Hematopoietic multipotent progenitor cell treated with erythropoietin and hydrocortisone succinate and interleukin-3 and kit ligand, for 4 days (in vitro differentiated cells): ENCODE results near the gene PCNX2.

Experiments
- DNase-seq: peaks from one replicate; pipeline ENCODE4 v3.0.0-alpha.2; 2015

PCNX2 gene, protein sequence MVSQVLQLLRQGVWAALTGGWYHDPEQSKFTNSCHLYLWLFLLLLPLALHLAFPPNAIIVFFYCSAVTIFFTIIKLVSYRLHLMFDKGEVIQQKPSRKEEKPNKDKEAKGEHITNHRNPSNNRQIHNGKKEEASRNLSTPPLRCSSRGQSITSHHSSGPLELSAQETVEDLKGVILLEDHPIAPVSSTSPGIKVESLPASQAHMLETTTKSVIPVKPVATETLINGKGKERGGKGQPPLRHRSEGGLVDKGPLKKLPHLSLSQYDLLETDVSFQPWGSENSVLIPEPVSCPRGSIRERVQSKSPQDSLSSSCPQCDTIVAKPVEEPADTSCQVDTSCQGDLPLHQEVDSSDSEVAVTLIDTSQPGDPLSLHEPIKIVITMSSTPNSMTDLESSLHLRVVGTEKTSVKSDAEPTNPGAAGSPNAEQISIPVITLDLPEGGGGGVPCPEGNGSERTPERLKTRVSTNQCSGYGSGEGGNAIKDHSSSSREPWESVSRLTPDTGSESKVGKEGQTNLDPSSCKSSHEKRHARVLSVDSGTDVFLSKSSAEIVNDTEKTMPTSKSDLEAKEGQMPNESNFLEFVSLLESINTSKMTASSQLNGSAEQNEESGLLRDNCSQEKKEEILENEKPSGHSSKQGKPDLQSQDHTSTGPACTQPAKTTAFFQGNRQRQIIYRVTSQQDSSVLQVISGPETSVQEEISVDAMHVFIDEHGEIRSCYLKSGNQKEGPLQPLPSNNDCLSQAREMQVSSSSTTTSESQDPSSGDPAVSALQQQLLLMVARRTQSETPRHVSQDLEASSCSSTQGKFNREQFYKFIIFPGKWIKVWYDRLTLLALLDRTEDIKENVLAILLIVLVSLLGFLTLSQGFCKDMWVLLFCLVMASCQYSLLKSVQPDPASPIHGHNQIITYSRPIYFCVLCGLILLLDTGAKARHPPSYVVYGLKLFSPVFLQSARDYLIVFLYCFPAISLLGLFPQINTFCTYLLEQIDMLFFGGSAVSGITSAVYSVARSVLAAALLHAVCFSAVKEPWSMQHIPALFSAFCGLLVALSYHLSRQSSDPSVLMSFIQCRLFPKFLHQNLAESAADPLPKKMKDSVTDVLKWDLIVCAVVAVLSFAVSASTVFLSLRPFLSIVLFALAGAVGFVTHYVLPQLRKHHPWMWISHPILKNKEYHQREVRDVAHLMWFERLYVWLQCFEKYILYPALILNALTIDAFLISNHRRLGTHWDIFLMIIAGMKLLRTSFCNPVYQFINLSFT (N-terminal part only)

DNA sequence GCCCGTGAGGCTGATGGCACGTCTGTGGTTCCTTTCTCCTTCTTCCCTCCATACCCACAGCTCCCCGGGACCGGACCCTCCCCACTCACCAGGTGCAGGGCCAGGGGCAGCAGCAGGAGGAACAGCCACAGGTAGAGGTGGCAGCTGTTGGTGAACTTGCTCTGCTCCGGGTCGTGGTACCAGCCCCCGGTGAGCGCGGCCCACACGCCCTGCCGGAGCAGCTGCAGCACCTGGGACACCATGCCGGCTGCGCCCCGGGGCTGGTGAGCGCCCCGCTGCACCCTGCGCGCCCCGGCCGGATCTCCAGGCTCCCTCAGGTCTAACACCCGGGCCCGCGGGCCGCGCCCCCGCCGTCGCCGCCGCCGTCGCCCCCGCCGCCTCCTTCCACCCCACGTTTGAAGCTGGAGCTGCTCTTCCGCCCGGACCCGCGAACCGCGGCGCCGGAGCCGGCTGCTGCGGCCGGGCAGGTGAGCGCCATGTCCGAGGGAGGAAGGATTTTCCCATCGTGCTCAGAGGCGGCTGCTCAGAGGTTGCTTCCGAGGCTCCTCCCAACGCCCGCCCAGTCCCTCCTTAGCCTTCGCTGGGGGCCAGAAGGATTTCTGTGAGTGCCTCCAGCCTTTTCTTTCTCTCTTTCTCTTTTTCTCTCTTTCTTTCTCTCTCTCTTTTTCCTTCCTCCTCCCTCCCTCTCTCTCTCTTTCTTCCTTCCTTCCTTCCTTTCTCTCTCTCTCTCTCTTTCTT lies at the start of gene PCNX2:
Gene PCNX2 (minus strand): TSS at position 489 of the 738 bp plus-strand sequence. CDS start 247 bp downstream, at position 242.
- DNase-seq, result peak; percentile 68

DNA sequence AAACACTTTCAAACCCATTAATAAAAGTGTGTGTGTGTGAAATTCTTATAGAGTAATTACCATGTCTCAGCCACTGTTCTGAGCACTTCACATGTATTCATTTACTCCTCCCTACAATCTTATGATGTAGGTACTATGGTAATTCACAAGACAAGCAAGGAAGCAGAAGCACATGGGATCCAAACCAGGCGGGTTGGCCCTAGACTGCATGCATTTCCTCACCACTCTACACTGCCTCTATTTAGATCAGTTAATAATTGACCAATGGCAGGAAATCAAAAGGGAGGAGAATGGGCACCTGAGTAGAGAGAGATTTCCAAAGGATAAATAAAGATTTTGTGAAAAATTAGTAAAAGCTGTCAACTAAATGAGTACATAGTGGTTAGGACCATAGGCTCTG lies 47.7 kb upstream of the PCNX2 start:
- no peak for DNase-seq

DNA sequence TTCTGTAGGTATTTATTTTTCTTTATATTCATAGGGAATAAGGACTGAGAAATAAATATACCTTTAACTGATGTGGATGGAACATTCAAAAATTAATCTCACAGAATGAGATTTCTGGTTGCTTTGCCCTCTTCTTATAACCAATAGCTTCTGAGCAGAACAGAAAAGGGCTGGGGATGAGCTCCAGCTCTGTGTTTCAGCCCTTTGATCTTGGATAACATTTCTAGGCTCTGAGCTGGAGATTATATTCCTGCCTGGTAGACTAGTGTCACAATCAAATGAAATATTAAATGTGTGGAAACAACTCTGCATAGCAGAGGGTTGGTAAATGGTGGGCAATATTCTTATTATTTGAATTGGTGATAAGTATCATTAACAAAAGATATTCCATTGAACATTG lies 46.6 kb upstream of the PCNX2 start:
- no peak for DNase-seq

DNA sequence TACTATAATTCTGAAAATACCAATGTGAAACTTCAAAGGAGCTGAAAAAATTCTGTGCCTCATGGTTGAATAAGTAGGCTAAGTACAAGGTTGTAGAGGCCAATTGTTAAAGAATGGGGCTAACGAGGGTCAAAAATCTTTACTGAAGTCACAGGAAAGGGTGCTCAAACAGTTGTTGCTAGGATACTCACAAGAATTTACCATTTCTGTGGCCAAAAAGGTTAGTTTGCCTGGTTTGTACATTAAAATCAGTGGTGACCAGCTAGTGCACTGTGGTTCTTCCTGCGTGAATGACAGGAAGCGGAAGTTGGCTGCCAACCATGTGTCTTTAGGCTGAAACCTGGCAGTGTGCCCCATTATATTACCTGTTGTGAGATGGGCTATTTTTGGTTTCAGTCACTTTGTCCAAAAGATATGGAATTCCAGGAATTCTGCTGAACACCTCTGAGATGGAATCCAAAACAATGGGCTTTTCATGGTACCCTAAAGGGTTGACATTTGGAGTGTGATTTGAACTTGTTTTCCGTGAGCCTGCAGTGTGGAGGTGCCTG lies 45.5 kb upstream of the PCNX2 start:
- peak; percentile 47 for DNase-seq

DNA sequence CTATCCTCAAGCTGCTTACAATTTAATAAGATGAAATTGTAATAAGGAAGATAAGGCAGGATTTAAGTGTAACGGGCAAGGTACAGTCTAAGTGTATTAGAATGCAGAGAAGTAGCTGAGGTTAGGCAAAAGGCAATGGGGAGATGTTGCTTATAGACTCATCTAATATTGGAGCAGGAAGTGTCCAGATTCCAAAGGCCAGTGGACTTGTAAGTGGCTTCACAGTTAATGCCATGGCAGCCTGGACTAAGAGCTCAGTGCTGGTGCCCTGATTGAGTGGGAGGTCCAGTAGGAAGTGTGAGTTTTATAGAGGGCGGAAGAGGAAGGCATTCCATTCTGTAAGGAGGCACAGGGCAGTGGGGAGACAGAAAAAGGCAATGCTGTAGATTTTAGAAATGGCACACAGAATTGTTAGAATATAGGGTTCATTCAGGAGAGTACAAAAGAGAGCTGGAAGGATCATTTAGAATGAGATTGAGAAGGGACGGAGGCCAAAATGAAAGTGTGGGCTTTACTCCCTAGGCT lies 44.6 kb upstream of the PCNX2 start:
- no peak for DNase-seq

DNA sequence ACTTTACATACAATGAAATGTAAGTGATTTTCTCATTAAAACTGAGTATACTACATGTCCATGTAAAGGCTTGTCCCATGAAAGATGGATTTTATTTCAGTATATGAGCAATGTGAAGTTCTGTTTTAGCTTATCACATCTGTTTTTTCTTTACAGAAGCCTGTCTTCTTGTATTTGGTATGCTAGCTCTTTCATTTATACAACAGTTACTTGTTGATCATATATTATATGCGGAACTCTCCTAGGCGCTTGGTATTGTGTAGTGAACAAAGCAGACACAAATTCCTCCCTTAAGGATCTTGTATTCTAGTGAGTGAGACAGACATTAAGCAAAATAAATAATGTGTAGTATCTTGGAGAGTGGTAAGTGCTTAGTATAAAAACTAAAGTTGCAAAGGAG lies 42.6 kb upstream of the PCNX2 start:
- no peak for DNase-seq

DNA sequence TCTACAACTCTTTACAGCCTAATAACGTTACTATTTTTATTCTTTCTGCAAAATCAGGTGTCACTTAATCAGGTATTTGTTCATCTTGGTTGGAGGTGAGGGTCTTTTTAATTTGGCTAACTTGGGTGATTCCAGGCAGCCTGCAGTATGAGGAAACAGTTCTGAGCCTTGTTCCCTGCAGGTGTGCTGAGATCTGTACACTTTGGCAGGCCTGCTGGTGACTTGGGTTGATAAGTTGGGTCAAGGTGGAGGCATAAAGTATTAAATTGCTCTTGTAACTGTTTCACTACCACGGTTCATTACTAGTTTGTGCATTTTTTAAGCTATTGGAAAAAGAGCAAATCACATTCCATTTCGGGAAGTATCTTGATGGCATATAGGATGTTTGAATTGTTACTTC lies 42.0 kb upstream of the PCNX2 start:
- DNase-seq, result no peak

DNA sequence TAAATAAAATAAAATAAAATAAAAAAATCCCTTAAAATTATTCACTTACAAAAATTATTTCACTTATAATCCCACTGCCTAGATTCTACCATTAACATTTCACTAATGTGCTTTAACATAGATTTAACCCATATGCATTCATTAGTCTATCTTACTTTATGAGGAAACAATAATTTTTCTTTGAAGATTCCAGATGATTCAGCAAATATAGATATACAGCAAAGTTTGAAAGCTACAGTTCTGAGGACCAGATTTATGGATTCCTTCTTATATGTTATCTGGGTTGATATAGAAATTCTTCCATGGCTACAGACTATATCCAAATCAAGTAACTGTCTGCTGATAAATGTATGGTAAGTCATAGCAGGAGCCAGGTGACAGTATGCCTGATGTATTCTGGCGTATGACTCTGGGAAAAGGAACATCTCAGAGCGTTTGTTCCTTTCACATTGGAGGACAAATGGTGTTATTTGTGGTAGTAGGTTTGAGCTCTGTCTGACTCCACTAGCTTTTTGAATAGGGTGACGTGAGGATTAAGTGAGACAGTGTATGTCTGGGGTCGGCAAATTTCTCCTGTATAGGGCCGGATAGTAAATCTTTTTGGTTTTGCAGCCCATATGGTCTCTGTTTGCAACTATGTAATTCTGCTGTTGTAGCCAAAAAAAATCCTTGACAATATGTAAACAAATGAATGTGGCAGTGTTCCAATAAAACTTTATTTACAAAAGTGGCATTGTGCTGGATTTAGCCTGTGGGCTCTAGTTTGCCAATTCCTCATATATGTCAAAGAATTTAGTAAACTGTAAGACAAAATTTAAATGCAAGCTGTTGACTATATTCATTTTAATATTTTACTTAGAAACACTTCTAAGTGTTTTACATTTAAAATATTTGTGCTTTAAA lies 41.3 kb upstream of the PCNX2 start:
- DNase-seq, result no peak

DNA sequence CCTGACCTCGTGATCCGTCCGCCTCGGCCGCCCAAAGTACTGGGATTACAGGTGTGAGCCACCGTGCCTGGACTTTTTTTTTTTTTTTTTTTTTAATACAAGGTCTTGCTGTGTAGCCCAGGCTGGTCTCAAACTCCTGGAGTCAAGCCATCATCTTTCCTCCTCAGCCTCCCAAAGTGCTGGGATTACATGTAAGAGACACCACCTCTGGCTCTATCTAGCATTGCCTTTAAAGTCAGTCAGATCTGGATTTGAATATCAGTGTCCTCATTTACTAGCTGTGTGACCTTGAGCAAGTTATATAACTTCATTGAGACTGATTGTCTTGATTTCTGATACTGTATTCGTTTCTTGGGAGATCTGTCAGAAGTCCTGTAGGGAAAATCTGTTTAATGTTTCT lies 38.6 kb upstream of the PCNX2 start:
- no peak for DNase-seq

DNA sequence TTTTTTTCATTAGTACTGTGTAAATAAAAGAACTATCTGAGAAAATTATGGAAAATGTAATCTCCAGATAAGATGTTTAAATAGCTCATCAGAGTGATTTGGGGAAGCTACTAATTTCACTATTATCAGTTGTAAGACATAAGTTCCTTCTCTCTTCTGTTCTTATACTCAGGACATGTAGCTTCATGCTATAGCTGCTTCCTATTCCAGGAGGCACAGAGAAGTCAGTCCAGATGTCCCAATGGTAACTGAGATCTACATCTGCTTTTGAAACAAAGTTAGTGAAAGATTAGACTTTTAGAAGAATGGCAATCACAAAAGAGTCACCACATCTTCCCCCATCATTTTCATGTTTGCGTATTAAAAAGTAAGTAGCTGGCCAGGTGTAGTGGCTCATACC lies 37.6 kb upstream of the PCNX2 start:
- peak; percentile 36 for DNase-seq

DNA sequence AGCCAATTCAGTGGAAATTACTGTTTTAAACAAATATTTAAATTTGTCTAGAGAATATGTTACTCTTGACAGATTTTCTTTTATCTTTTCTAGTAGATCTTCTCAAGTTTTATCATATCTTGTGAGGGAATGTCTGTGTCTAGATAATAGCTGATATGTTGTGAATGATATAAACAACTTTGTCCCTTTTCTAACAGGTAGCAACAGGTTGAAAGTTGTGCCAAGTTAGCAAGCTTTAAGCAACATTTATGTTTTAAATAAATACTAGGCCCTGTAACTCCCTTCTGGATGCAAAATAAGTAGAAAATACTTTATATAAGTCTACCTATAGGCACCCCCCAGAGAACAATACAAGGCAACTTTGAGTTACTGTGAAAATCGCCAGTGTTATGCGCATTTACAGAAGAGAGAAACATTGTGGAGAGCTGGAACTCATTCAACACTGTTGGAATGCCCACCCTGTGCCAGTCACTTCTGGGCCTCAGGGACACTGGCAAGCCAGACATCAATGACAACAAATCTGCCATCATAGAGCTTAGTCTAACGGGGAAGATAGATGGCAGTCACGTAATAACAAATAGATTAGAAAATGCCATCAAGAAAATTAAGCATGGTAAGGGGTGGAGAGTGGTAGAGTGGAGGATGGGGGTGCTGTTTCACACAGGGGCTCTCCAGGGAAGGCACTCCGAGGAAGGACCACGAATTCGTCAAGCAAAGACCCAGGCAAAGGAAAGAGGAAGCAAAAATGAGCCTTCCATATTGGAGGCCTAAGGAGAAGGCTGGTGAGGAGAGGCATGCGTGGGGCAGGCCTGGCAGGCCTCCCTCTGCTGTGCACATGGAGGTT lies 36.4 kb upstream of the PCNX2 start:
- no peak for DNase-seq

DNA sequence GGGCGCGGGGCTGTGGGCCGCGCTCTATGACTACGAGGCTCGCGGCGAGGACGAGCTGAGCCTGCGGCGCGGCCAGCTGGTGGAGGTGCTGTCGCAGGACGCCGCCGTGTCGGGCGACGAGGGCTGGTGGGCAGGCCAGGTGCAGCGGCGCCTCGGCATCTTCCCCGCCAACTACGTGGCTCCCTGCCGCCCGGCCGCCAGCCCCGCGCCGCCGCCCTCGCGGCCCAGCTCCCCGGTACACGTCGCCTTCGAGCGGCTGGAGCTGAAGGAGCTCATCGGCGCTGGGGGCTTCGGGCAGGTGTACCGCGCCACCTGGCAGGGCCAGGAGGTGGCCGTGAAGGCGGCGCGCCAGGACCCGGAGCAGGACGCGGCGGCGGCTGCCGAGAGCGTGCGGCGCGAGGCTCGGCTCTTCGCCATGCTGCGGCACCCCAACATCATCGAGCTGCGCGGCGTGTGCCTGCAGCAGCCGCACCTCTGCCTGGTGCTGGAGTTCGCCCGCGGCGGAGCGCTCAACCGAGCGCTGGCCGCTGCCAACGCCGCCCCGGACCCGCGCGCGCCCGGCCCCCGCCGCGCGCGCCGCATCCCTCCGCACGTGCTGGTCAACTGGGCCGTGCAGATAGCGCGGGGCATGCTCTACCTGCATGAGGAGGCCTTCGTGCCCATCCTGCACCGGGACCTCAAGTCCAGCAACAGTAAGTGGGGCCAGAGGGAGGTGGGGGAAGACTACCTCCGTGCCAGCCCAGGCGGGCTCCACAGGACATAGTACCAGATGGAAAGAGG lies 32.8 kb upstream of the PCNX2 start:
- DNase-seq, result peak; percentile 61

DNA sequence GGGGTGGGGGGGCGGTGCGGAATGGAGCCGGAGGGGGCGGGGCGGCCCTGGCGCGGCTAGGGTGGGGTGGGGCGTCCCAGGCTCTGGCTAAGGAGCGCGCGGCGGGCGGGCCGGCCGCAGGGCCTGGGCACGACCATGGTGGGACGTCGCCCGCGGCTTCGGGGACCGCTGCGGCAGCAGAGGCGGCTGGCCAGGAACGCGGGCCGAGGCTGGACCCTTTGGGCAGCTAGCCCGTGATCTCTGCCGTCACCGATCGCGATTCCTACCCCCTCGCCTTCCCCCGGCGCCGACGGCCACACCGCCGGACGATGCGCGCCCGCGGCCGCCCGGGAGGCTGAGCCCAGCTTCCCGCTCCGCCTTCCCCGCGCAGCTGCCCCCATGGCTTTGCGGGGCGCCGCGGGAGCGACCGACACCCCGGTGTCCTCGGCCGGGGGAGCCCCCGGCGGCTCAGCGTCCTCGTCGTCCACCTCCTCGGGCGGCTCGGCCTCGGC lies 32.2 kb upstream of the PCNX2 start, which contains the start of gene MAP3K21:
Gene MAP3K21 (plus strand): TSS at position 74 of the 491 bp plus-strand sequence. CDS start 305 bp downstream, at position 379.
- no peak for DNase-seq

DNA sequence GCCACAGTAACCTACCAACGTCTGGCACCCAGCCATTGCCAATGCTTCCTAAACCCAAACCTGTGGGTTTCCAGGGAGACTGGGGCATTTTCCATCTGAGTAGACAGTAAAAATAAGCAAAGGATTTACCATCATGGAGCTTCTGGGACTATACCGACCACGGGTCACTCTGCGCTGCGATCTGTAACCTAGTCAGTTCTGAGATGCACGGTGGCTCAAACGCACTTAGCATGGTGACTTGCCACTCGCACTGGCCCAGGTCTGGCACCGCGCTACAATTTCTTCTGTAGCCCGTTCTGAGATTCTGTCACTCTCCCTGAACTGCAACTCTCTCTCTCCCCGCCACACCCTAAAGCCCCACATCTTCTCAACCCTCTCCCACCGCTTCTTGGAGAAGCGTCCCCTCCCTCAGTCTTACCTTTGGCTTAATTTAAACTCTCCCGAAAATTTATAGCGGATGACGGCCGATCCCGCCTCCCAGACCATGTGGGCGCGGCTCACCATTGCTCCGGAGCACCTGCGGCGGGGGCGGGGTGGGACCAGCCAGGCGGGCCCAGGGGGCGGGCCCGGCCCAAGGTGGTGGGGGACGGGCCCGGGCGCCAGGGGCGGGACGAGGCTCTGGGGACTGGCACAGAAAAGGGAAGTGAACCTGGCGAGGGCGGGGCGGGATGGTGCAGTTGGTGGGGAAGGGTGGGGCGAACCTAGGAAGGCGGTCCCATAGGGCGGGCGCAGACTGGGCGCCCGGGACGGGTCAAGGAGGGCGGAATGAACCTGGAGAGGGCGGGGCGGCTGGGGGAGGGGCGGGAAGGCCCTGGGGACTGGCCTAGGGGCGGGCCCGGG lies 31.5 kb upstream of the PCNX2 start:
- DNase-seq, result peak; percentile 97

DNA sequence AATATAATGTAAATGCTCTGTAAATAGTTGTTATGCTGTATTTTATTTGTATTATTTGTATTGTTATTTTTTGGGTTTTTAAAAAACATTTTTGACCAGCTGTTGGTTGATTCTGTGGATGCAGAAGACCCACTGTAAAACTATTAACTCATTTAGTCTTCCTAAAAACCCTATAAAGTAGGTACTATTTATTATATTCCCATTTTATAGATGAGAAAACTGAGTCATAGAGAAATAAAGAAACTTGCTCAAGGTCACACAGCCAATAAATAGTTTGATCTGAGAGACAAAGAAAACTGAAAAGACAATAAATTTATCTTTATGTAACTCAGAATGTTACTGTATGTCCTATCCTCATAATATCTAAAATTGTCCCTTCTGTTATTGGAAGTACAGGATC lies 30.8 kb upstream of the PCNX2 start:
- no peak for DNase-seq

DNA sequence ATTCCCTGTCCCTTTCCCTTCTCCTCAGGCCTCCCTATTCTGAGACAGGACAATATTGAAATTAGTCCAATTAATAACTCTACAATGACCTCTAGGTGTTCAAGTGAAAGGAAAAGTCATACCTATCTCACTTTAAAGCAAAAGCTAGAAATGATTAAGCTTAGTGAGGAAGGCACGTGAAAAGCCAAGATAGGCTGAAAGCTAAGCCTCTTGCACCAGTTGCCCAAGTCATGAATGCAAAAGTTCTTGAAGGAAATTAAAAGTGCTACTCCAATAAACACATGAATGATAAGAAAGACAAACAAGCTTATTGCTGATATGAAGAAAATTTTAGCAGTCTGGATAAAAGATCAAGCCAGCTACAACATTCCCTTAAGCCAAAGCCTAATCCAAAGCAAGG lies 28.2 kb upstream of the PCNX2 start:
- no peak for DNase-seq

DNA sequence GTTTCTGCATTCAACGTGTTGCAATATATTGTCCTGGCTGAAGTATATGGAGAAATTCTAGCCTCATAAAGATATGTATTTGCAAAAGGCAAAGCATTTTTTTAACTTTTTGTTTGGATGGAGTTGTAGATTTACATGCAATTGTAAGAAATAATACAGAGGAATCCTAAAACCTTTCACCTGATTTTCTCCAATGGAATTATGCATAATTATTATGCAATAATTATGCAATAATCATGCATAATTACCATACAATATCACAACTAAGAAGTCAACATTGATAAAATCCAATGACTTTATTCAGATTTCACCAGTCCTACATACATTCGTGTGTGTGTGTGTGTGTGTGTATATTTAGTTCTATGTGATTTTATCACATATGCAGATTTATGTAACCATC lies 24.5 kb upstream of the PCNX2 start:
- no peak for DNase-seq

DNA sequence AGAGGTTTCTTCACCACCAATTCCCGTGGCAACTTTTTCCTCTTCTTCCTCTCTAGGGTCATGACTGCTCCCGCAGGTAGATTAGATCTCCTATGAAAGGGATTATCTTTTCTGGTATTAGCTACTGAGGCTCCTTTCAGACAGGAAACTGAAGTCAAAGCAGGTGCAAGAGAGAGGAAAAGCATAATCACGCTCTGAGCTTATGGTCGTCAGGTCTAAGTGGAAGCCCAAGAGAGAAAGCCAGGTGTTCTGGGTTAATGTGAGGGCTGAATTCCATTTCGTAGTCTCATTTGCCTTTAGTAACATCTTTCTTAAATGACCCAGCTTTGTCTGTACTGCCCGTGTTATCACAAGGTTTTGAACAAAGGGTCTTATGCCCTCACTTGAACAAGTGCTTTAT lies 23.7 kb upstream of the PCNX2 start:
- no peak for DNase-seq
